GM18951 (cell line): ENCODE data around the gene FOXO1.
"Not testable (repeated sequence)": the region's sequence is repeated elsewhere in the genome, so short reads cannot be mapped to it uniquely, and the experiment has no call there.

Source experiments
- POLR2A ChIP-seq: IDR thresholded peaks from 4 replicates; pipeline ENCODE4 v1.6.1; 2011; ENCODE audit warnings: mild to moderate bottlenecking; ENCODE audit not compliant: insufficient read length, insufficient read depth; ENCODE audit errors: extremely low read depth
- in situ Hi-C: fragments of 300-500 bp; cut with MboI; formaldehyde crosslinking; loops from one replicate; pipeline ENCODE4 v1.12.0; 2022; ENCODE audit warnings: low sequenced_read_pairs, mixed read lengths, inconsistent platforms; ENCODE audit not compliant: unreplicated experiment

The FOXO1 gene

DNA sequence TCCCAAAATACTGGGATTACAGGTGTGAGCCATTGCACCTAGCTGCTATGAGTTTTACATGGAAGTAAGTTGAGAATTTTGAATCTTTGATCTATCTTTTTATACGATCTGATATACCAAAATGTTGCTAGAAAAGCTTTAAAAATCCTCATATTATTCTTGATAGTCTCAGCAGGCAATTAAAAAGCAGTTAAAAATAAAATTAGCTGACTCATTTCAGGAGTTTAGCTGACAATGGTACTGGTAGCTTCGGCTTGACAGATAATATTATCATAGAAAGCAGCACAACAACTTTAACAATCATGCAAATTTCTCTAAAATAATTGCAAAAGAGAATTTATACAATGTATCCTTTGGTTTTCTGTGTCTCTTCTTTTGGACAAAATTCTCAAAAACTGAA, 9.6 kb upstream of the FOXO1 start:
- no peak for TF ChIP-seq POLR2A
- in situ Hi-C loops = loop anchor here (5.0 to 25.0 kb wide), 3 partner anchors 234 to 989 kb away; no protein-coding TSS in a partner anchor

DNA sequence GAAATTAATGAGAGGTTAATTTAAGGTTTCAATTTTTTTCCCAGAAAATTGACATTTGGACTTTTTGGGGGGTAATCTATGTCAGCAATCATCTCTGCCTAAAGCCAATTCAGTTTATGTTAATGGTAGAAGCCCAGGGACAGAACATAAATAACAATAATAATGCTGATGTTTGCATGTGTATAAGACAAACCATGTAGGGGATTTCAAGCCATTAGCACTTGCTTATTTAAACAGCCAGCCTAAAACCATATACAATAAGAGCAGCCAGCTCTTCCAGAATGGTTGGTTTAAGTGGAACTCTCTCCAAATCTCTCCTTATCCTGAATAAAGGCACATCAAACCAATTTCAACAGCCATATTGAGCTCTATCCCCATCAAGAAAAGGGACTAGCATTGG, 7.0 kb upstream of the FOXO1 start:
- TF ChIP-seq POLR2A = no peak
- in situ Hi-C loops = no loop called here

DNA sequence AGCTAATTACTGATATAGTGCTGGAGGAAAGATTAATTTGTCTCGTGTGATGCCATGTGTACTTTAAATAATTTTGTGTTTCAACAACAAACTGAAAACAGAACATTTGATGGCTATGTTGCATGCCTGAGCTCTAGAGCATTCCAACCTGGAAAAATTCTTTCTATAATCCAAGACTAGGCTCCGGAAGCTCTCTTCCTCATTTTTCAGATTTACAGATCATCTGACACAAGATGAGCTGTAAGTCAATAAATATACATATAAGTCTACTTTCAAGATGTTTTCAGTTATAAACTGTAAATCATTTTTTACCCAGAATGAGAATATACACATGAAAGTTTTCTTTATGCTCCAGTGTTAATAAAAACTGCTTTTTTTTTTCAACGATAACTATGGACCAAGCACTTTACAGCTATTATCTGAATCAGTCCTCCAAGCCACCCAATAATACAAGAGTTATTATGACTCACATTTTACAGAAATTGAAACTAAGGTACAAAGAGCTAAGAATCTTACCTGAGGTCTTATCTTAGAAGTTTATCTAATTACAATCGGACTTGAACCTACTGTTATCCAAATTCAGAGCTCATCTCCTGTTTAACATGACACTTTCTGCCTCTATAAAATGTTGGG, 6.4 kb upstream of the FOXO1 start:
- TF ChIP-seq POLR2A = no peak
- in situ Hi-C loops = no loop called here

DNA sequence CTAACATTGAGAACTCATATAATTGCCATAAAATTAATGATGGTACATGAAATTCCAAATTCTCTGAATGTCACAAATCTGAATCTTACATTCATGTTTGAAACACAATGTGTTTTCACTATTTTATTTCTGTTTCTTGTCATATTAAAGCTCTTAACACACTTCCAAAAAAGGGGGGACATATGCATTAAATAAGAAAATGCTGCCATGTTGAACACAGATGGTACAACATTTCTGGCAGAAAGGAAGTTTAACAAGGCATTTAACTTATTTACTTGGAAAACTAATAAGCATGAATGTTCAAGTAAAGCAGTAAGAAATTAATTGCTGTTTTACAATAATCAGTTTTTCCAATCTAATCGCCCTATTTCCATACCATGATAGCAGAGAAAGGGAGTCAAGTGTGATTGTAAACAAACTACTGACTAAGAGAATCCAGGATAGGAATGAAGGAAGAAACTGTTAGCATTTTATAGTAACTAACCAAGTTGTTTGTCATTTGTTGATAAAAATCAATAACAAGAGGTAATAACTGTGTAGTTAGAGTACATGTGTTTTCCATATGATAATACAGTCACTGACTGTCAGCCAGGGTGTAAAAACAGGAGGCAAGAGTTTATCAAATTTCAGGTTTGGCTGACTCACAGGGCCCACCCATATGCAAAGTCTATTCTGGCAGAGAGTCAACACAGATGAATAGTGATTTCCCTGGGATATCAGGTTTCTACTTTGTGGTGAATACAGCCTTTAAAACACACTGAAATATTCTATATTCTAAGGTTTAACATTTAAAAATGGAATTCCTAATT, 5.7 kb upstream of the FOXO1 start:
- no peak for TF ChIP-seq POLR2A
- in situ Hi-C loops = no loop called here

DNA sequence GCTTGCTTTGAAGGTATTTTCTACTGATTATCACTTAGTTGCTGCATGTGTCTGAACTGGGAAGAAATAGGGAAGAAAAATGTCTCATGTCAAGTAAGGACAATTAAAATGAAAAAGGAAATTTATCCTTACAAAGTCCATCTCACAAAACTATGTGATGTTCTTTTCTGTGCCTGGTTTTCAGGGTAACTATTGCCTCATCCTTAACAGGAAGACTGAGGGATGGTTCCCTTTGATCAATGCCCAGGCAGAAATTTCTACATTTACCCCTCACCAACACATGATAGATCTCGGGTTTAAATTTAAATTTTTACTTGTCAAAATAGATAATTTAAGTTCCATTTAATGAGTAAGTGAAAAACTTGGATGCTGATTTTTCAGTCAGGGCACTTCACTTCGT, 3.9 kb upstream of the FOXO1 start:
- in situ Hi-C loops = no loop called here
- TF ChIP-seq POLR2A = no peak

DNA sequence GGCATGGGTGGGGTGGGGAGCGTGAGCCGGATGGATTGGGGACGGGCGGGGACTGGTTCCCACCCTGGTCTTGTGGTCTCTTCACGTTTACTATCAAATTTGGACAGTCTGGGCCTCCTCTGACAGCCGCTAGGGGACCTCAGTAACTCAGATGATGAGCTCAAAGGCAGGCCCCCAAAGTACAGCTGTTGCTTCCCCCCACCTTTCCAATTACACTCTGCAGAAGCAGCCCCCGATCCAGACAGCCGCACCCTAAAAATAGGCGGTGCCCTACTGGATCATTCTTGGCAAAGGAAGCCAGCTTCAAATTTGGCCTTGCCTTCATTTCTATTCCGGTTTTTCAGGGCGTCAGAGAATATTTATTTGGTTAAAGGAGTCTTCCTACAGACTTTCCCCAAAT, 1.9 kb upstream of the FOXO1 start:
- TF ChIP-seq POLR2A = no peak
- in situ Hi-C loops = no loop called here

DNA sequence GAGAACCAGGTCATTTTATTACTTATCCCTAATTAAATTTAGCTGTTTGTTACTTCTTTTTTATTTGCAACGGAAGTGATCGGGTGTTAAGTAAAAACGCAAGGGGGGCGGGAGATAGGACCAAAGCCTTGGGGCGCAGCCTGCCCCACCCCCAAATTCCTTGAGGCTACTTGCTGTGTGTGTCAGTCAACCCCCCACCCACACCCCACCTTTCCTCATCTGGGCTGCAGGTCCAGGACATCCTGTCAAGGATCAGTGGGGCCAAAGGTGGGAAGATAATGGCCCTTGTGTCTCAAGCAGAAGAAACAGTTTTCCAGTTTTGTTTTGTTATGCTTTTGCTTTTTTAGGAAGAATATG, 1.2 kb upstream of the FOXO1 start:
- in situ Hi-C loops = no loop called here
- no peak for TF ChIP-seq POLR2A

DNA sequence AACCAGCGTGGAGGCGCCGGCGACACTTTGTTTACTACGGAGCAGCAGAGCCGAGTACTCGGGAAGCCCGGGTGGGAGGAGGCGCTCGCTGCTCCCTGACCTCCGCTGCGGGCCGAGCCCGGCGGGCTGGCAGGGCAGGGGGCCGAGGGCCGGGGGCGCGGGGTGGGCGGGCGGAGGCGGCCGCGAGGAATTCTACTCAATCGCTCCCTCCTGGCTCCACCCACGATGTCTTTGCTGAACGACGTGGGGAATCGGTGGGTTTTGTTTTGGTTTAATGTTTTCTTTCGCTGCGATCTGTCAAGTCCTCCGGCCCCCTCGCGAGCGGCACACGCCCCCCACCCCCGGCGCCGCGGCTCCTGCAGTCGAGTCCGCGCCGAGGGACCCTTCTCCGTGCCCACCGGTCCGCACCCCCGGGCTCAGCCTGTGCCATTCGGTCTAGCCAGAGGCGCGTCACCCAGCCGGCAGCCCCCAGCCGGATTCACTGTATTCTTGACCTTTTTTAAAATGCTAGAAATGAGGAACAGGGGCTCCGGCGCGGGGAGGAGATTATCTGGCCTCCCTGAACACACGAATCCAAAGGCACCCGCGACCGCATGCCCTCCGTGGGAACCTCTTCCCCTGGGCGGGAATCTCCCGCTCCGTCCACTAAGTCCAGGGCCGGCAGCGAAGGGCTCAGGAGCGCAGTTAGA, 636 bp upstream of the FOXO1 start:
- in situ Hi-C loops = no loop called here
- no peak for TF ChIP-seq POLR2A

DNA sequence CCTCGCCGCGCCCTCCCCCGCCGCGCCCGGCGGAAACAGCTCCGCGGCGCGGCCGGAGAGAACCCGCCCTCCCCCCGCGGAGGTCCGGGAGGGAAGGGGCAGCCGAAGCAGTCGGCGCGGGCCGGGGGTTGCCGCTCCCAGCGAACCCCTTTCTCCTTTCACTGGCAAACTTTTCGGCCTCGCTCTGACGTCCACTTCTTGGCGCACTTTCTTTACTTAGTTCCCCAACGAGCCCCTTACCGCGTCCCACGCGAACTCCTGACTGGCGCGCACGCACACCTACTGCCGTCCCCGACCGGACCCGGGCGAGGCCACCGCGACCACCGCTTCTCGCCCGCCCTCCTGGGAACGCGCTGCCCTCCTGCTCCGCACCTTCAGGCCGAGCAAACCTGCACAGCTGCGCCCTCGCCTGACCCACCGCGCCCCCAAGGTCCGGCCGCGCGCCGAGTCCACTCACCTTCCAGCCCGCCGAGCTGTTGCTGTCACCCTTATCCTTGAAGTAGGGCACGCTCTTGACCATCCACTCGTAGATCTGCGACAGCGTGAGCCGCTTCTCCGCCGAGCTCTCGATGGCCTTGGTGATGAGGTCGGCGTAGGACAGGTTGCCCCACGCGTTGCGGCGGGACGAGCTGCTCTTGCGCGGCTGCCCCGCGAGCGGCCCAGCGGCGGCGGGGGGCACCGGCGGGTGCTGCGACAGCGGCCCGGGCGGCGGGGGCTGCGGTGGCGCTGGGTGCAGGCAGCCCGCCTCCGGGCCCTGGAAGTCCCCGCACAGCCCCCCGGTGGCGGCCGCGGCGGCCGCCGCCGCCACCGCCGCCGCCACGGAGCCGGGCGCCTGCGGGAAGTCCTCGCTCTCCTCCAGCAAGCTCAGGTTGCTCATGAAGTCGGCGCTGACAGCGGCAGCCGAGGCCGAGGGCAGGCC, 1.1 kb downstream of the FOXO1 start:
- TF ChIP-seq POLR2A = no peak
- in situ Hi-C loops = no loop called here

DNA sequence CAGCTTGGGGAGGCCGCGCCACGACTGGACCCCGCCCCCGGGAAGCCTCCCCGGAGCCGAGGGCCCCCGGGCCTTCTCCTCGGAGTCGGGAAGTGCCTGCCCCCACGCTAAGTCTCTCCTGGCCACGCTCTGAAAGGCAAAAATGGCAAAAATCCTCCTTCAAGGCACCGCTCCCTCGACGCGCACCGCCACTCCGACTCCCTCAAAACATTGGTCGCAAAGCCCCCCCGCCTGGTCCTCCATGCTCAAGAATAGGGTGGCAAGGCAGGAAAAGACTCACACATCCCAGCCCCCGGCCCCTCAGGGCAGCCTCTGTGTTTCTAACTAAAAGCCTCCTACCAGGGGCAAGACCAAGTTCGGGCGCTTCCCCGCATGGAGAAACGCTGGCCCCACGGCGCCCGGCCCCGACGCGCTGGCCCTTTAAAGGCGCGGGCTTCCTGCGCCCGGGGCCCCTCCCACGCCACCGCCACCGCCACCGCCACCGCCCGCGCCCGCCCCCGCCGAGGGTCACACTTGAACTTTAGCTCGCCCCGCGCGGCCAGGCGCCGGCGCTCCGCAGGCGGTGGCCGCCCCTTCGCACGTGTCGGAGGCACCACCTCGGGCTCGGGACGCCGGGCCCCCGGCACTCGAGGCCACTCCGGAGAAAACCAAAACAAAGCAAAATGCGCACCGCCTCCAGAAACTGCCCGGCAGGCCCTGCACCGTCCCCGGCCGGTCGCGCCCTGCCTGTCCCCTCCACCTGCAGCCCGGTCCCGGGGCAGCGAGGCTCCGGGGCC, 1.9 kb downstream of the FOXO1 start:
- in situ Hi-C loops = no loop called here
- peak; percentile 78 for TF ChIP-seq POLR2A

DNA sequence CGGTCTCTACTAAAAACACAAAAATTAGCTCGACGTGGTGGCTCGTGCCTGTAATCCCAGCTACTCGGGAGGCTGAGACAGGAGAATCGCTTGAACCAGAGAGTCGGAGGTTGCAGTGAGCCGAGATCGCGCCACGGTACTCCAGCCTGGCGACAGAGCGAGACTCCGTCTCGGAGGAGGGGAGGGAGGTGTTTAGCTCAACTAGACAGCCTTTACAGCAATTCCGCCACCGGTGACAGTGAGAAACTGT, 2.4 kb downstream of the FOXO1 start:
- in situ Hi-C loops = not testable (repeated sequence)

DNA sequence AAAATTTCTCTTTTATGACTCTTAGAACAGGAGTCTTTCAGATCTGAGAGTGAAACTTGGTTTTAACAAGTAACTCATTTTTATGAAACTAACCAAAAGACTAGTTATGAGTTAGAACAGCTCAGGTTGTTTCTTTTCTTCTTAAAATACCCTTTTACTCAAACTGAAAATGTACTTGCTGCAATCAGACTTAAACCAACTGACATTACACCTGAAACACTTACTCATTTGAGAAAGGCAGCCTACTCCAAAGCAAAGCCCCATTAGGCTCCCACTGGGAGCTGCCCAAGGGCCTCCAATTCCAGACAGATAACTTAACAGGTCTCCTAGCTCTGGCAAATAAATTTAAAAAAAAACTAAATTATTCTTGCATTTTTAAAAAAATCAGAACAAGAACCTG, 3.6 kb downstream of the FOXO1 start:
- TF ChIP-seq POLR2A = peak; percentile 19
- in situ Hi-C loops = no loop called here
